Measurements from ENCODE around the gene DNM3.

- TF ChIP-seq STAT1 (IDR thresholded peaks at IDR 0.05; ENCODE audit: unreplicated experiment) (no peak), CTCF (conservative IDR thresholded peaks at IDR 0.05; ENCODE audit: low read depth in 2 of 2) (no peak), JUNB (IDR thresholded peaks at IDR 0.05; ENCODE audit: unreplicated experiment) (no peak), EZH2phosphoT487 (IDR thresholded peaks at IDR 0.05; ENCODE audit: unreplicated experiment) (no peak), EZH2 (IDR thresholded peaks at IDR 0.05; ENCODE audit: low read depth, unreplicated experiment) (no peak), REST (IDR thresholded peaks at IDR 0.05; ENCODE audit: unreplicated experiment) (no peak), POLR2AphosphoS5 (IDR thresholded peaks at IDR 0.05; ENCODE audit: low read depth) (no peak), CREB1 (CRISPR knock-in tag; IDR thresholded peaks at IDR 0.05; ENCODE audit: low read depth) (no peak), ETS1 (IDR thresholded peaks at IDR 0.05) (no peak), ZNF114 (CRISPR knock-in tag; IDR thresholded peaks at IDR 0.05) (no peak), ZNF462 (CRISPR knock-in tag; IDR thresholded peaks at IDR 0.05) (no peak), ZNF331 (CRISPR knock-in tag; IDR thresholded peaks at IDR 0.05; ENCODE audit: low read depth) (no peak)
Observed at GRCh38 chr1:171879556-171879955, 38.3 kb downstream of the DNM3 start.
